Raji (cell line): Measurements from ENCODE around the gene GRAMD1B.

Source experiments
- POLR2A ChIP-seq: IDR thresholded peaks from 2 replicates; pipeline ENCODE4 v1.6.1; 2011; ENCODE audit warnings: low read depth, low read length, control low read depth; ENCODE audit not compliant: insufficient read depth

The GRAMD1B gene

DNA sequence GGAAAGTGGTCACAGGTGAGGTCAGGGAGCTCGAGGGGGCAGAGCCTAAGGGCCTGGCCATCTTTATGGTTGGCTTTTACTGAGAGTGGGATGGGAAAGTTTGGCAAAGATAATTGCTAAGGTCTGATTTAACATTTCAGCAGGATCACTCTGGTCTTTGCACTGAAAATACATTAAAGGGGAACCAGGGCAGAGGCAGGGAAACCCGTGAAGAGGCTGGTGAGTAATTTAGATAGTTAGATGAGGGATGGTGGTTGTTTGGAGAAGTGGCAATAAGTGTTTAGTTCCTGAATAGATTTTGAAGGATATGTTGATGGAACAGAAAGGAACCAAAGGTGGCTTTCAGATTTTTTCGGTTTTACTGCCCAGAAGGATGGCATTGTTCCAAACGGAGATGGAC lies 173.6 kb downstream of the GRAMD1B start:
- TF ChIP-seq POLR2A = no peak

DNA sequence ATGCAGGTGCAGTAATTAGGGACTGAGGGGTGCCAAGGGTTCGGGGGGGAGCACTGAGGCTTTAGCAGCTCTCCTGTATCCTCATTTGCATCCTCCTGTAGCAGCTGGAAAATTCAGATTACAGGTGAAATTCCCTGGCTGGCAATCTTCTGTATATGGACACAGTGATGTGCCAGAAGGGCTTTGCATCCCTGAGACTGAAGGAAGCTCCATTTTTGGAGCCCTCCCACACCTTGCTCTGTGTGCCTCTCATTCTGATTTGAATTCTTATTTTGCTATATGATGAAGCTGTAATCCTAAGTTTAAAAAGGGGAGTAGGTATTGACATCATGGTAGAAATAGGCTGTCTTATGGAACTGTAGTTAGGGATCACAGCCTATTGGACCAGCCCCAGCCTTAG lies 177.7 kb downstream of the GRAMD1B start:
- no peak for TF ChIP-seq POLR2A

DNA sequence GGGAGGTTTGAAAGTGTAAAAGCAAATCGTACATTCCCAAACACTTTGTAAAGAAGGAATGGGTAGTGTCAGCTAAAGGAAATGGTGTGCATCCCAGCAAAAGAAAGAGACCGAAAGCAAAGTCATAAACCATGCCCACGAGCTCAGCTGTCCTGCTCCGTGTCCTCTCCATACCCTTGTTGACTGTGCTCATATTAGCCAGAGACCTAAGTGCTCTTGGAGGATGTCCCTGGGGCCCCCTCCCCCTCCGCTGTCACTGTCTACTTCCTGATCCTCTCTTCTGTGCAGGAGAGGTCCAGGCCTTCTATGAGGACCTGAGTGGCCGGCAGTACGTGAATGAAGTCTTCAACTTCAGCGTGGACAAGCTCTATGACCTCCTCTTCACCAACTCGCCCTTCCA lies 178.3 kb downstream of the GRAMD1B start:
- no peak for TF ChIP-seq POLR2A

DNA sequence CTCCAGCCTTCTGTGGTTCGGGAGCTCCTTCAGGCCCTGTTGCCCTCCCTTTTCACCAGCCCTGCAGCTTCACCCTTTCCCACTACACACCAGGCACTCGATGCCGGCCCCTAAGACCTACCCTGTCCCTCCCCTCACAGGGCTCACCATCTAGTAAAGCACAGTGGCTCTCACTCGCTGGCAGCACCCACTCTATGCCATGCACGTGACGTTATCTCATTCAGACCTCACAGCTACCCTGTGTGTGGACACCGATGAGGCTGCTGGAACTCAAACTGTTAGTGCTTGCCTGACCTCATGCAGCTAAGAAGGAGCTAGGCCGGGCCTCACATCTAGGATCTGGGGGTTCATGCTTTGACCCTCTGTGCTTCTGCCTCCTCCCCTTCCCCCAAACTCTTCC lies 178.9 kb downstream of the GRAMD1B start:
- TF ChIP-seq POLR2A = no peak

DNA sequence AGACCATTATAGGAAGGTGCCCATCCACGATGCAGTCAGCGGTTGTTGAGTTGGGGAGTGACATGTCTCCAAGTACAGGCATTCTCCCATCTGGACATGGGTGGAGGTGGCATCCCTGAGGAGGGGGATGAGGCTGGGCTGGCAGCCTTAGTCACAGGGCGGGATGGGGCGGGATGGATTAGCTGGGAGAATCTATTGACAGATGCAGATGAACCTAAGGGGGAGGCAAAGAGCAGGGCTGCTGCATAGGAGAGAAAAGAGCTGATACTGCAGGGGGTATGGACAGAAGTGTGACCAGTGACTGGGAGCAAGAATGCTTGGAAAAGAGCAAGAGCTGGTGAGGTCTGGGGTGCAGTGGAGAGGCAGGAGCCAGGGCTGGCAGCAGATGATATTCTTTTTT lies 181.6 kb downstream of the GRAMD1B start:
- TF ChIP-seq POLR2A = no peak

DNA sequence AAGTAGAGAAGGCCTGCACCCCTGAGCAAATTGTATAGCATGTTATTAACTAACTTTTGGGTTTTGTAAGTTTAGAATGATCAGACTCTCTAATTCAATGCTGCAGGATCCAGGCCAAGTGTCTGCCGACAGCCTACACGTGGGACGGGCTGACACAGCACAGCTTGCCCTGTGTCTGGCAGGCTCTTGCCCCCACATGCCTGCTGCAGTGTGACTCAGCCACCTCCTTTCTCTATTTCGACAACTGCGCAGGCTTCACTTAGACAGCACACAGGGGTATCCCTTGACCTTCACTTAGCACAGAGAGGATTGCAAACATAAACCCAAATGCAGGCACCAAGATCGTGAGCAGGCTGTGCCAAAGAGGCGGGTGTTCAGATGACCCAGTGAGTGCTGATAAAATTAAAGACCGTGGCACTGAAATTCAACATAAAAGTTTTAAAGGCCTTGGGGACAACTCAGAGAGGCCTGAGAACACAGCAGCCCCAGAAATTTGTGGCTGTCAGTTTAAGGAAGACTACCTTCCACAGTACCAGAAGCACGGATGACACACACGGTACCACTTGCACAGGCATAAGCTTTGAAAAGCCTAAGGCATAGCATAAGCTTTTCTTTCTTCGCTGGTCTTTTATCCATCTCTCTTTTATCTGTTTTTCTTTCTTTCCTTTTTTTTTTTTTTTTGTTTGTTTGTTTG lies 186.6 kb downstream of the GRAMD1B start:
- no peak for TF ChIP-seq POLR2A

DNA sequence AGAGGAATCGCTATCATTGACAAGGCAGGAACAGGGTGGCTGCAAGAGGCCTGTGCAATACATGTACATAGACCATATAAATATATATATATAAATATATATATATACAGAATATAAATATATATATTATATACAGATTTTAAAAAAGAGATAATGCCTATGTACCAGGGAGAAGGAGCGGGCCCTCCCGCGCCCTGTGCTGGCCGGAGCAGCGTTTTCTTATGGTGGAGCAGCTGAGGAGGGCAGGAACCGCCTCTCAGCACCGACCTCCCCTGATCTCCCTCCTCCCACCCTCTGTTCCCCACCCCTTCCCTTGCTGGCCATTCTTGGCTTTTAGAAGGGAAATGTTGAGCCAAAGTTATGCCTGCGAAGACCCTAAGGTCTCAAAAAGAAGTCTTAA lies 192.5 kb downstream of the GRAMD1B start:
- no peak for TF ChIP-seq POLR2A

DNA sequence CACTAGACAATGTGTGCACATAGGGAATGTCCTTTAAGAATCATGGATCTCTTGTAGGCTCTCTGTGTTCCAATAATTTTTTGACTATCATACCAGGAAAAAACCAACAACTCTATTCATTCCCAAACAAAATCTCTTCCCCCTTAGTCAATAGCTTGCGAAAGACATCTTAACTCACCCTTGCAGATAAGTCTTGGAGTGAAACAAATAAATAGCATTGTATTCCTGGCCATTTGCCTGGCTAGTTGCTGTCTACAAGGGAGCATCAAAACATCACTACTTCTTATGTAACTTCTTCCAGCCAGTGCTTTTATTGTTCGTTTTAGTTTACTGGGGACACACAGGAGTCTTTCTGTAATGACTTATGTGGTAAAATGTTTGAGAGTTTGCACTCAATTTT lies 194.9 kb downstream of the GRAMD1B start:
- TF ChIP-seq POLR2A = no peak

DNA sequence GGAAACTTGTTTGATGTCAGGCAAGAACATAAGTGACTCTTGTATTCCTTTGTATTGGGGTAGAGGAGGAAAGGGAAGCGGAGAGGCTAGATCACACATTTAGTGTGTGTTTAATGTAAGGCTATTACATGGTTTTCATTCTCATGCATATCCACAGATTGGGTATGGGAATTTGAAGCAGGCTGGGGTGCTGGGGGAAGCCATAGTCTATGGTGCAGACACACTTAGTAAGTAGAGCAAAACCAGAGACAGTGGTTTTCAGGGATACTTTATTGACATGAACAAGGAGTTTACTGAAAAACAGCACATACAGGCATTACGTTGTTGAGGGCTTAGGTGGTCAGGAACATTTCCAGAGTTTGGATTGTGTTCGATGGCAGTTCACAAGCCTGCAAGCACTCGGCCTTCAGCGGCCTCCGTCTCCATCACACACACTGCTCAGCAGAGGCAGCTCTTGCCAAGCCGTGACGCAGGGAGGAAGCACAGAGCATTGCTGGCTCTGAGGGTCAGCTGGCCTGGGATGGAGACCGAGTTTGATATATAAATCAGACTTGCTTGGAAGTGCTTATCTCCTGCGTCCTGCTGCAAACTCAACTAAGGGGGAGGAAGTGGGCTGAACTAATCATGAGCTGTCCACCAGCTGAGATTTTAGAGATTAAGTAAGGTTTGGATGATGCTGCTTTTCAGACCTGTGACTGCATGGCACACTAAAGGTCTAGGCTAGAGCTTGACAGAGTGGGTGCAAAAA lies 199.0 kb downstream of the GRAMD1B start:
- TF ChIP-seq POLR2A = no peak

DNA sequence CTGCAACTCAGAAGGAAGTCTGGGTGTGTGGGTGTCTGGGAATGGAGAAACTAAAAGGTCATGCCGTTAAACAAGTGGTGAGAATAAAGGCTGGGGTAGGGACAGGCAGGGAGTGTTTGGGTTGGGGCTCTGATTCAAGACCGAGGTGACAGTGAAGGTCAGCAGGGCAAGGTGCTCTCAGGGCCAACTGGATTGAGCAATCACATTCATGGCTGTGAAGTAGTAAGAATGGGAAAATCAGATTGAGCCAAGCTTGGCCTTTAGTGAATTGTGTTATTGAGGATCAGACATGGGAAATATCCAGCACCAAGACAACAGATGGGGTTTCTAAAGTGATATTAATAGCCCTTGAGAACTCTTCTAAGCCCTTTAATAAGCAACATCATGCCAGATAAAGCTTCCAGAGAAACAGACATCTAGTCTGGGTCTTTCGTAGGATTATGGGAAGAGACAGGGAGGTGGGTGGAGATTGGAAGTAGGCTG lies 200.1 kb downstream of the GRAMD1B start:
- no peak for TF ChIP-seq POLR2A

DNA sequence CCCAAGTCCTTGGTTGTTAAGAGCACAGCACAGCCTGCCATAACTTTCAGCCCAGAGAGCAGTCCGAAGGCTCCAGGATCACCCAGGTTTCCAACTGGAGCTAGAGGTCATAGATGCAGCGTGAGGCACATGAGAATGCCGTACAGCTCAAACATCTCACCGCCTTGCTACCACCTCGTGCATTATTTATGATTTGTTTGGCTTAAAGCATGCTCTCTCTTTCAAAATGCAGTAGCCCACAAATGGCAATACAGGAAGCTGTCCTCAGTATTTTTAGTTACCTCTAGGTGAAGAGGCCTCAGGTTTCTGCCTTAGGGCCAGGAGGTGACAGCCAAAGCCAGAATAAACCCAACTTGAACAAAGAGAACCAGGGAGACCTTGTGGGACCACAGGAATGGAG lies 210.0 kb downstream of the GRAMD1B start:
- no peak for TF ChIP-seq POLR2A

DNA sequence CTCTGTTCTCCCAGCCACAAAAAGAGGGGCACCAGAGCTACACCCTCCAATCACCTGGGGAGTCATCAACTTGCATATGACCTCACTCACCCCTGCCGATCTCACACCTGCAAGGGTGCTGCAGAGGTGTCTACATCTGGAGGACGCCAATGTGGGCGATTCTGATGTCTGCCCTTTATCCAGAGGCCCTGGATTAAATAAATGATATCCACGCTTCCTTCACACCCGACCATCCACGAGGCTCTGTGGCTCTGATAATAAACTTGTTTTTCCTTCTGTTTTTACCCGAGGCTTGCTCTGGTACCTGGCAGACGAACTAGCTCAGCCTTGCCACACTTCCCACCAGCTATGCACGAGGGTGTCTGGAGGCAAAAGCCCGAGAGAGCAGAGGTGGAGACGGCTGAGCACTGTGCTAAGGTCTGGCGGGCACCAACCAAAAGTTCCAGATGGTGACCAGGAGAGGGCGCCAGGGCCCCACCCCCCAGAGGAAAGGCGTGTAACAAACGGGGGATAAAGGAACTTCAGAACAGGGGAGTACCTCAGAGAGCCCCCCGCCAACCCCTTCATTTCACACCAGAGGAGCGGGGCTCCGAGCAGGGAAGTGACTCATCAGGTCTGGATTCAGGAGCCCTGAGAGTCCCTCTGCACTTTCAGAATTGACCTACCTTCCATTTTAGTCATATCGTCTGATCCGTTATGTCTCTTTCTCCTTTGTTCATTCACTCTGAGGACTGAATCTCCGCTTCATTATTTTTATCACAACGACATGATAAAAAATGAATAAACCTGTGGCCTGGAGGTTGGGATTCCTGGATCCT lies 210.8 kb downstream of the GRAMD1B start:
- TF ChIP-seq POLR2A = no peak

DNA sequence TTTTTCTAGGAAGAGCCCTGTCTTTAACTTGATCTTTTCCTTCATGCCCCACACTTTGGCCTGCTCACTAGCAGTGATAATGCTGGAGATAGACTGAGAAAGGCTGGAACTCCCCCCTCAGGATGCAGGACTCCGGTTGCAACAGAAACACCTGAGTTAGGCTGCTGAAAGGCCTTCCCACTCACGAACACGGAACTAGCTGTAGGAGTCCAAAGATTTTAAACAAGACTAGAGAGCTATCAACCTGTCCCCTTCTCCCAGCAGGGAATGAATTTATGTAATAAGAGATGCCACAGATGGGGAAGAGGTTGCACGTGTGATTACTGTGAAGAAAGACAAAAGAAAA lies 211.4 kb downstream of the GRAMD1B start:
- no peak for TF ChIP-seq POLR2A

DNA sequence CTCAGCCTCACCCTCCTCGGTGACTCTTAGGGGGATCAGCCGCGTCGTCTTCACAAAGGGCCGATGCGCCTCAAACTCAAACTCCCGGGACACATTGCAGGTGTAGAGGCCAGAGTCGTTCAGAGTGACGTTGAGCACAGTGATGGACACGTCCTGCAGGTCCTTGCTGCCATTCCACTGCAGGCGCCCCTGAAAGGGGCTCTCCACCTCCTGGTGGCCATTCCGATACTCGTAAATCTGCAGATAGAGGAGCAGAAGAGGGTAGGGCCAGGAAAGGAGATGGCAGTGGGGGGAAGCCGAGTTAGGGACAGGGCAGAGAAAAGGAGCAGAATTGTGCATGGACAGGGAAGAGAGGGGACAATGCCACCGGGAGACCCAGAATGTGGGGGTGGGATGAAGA lies 212.4 kb downstream of the GRAMD1B start:
- TF ChIP-seq POLR2A = no peak

DNA sequence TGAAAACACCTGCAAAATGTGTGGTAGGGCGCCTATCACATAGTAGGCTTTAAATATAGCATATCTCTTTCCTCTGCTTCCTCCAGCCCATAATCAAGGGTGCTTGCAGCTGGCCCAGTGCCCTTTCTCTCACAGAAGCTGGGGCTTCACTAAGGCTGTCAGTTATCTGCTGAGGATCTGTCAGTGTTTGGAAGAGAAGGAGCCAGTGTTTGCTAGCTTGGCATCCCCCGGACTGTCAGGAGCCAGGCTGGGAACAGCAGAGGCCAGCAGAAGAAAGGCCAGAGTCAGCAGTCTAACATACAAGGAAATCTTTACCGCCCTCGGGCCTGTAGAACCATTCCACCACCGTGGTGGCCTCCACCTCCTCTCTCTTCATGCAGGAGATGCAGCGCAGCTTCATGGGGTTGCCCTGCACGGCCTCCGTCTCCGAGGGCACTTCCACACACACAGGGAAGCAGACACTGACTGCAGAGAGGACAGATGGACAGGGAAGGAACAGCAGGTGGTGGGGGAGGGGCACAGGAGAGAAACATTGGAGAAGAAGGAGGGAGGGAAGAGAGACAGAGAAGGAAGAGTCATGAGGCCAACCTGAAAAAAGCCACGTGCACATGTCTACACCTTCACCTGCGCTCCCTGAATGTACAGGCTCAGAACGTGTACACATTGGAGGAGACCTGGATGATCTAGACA lies 215.4 kb downstream of the GRAMD1B start:
- TF ChIP-seq POLR2A = no peak
